HG03432 (cell line): Measurements from ENCODE around the gene MBTD1.
A peak's percentile ranks its signal among the peaks of the same experiment; 100 is the strongest.
"Not testable (repeated sequence)": the region's sequence is repeated elsewhere in the genome, so short reads cannot be mapped to it uniquely, and the experiment has no call there.

Source experiments
- ATAC-seq: cut with Tn5 transposase; IDR thresholded peaks from one replicate; pipeline ENCODE4 v1.9.1; 2021; ENCODE audit warnings: mild to moderate bottlenecking, moderate library complexity; ENCODE audit not compliant: unreplicated experiment

The MBTD1 gene

DNA sequence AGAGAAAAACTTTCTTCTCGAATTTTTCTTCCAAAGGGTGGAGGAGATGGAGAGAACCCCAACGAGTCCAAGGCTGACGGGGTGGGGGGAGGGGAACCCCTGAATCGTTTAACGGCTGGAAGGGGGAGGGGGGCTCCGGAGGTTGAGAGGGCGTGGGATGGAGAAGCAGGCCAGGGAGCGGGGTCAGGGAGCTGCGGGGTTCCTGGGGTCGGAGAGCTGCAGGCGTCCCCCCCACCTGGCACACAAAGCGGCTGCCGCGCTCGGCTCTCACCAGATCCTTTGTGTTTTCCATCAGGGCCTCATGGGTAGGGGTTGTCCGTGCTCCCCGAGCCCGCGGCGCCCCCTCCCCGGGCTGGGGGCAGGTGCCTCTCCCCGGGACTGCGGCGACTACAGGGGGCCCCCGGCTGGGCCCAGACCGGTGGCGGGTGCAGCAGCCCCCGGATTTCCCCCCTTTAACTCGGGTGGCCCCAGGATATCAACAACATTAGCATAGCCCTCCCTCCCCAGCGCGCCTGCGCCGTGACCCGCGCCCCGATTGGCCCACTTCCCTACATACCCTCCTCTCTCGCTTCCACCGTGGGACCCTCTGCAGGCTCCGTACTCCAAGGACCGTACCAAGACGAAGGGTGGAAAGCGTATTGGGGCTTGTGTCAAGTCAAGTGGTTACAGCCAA, at the start of gene MBTD1:
MBTD1 (minus strand) TSS at position 486 of the 673 bp plus-strand sequence. CDS start 34,888 bp downstream, outside the sequence.
- peak; percentile 85 for ATAC-seq

DNA sequence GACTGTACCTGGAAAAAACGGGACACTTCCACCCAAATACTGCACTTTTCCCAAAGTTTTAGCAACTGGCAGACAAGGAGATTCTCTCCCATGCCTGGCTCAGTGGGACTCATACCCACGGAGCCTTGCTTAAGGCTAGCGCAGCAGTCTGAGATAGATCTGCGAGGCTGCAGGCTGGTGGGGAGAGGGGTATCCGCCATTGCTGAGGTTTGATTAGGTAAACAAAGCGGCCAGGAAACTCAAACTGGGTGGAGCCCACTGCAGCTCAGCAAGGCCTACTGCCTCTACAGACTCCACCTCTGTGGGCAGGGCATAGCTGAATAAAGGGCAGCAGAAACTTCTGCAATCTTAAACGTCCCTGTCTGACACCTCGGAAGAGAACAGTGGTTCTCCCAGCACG, 45.3 kb upstream of the MBTD1 start:
- no peak for ATAC-seq

DNA sequence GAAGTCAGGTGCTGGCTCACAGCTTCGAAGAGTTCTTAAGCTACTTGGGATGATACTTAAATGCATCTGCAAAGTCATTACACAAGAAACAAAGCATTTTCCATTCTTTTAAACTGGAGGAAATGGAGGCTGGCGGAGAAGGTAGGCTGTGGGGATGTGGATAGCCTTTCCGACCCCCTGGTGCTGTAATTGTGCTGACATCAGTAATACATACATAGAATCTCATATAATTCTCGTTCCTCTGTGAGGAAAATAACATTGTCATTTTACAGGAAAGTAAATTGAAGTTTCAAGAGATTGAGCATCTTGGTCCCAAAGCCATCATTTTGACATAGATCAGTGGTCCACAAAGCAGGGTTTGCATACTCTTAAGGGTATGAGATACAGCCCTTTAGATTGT, 40.0 kb upstream of the MBTD1 start:
- no peak for ATAC-seq

DNA sequence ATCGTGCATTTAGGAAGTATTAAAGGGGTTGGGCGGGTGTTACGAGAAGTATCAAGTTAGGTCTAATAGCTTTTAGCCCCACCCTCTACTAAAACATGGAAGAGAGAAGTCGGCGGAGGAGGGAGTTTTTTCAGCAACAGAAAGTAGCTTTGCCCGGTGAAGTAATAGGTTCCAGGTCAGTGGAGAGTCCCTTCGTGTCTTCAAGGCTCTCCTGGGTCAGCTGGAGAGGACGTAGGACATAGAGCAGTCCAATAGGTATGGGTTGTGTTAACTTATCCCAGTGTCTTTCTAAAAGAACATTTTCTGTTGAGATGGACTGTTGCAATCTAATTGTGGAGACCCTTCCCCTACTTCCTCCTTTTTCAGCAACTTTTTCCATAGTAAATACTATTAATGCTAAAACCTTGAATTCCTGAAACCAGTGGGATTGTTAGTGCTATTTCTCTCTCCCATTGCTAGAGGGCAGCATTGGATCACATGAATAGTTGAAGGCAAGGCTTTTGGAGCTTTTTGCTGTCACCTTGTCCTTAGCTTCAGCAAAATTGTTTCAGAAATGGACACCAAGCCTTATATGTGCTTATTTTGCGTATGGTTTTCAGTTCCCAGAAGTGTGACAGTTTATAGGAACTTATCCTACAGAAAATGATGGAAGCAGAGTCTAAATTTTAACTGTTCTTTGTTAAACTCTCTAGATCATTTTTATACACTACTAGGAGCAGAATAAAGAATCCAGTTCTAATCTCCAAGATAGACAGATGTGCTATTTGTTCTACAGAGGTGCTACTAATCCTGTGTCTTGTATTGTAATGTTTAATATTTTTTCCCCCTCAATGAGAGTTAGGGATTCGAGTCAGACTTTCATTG, 38.9 kb upstream of the MBTD1 start:
- no peak for ATAC-seq

DNA sequence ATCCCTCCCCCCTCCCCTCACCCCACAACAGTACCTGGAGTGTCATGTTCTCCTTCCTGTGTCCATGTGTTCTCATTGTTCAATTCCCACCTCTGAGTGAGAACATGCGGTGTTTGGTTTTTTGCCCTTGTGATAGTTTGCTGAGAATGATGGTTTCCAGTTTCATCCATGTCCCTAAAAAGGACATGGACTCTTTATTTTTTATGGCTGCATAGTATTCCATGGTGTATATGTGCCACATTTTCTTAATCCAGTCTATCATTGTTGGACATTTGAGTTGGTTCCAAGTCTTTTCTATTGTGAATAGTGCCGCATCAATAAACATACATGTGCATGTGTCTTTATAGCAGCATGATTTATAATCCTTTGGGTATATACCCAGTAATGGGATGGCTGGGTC, 34.5 kb upstream of the MBTD1 start:
- ATAC-seq: not testable (repeated sequence)

DNA sequence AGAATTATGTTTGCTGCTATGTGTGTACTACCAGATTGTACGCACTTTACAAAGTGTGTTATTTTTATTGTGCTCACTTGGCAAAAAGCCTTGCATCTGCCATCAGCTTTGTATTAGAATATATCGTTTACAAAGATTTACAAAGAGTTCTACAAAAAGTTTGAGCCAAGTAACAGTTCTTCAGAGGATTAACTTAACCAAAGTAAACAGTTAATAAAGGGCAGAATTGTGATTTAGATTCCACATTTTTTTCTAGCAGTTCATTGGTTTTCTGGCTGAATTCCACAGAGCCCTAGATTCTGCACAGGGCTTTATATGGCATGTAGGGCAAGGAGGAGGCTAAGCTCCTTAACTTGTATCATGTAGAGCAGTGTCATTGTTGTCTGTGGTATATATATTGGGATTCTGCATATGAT, 29.9 kb upstream of the MBTD1 start:
- no peak for ATAC-seq

DNA sequence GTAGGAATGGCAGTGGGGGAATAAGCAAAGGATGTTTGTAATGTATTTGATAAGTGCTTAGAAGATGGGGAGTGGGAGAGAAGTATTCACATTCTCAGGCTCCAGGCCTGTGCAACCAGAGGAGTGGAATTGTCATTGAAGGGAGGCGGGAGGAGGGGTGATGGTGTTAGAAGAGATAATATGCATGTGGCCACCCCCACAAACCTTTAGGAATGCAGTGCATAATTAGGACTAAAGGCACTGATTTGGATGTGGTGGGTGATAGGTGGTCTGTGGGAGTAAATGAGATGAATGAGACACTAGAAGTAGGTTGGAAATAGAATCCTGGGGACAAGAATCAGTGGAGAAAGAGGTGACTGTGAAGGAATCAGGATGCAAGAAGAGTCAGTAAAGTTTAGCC, 27.6 kb upstream of the MBTD1 start:
- ATAC-seq: no peak

DNA sequence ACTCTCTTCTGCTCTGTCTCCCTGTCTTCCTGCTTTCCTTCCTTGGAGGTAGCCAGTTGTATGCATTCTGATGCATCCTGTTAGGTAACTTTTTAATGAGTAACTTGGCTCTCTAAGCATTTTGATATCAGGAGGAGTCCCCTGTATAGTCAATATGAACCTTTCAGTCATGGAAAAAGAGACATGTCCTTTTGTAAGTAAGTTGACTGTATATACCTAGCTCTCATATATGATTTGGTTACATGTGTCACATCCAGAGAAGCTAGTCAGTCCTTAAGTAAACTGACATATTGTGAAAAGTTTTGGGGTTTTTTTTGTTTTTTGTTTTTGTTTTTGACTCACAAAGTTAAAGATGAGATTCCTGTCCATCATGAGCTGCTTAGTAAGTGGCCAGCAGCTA, 19.3 kb upstream of the MBTD1 start:
- ATAC-seq: no peak

DNA sequence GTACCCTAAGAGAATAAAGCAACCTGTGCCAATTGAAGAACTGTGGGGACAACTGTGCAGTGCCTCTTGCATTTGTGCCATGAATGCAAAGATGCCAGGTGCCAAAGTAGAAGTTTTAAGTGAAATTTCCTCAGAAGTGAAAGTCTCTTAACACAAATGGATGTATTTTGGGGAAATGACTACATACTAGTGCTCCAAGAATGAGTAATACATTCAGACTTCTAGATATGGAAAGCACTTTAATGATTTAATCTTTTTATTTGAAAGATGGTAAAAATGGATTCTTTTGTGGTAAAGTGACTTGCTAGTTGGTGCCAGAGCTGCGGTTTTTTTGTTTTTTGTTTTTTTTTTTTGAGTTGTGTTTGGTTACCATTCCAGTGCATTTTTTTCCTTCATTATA, 15.5 kb upstream of the MBTD1 start:
- no peak for ATAC-seq

DNA sequence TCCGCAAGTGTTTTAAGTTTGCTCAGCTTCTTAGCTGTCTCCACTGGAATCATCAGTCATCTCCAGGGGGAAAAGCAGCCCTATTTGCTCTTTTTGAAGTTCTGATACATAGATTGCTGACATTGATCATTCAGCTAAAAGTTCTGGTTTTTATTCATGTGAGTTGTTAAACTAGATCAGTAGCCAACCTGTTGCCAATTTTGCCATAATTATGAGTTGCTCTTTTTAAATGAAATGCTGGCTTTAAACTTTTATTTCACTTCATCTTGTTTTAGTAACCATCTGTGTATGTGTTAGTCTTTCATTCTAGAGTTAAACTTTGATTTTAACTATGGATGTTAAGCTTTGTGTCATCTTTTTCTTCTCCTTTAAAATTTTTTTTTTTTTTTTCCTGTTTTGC, 13.0 kb upstream of the MBTD1 start:
- no peak for ATAC-seq

DNA sequence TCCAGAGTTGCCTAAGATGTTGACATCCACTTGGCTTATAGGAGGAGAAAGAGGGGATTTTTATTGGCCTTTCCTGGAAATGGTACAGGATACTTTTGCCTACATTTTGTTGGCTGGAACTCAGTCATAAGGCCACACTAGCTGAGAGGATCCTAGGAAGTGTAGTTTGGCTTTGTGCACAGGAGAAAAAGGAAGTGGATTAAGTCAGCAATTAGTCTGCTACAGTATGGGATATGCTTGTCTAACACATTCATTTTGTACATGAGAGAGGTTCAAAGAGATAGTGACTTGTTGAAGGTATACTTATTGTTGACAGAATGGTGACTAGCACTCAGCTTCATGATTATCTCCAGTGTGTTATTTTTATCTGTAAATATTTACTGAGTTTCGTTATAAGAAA, 10.8 kb upstream of the MBTD1 start:
- ATAC-seq: no peak

DNA sequence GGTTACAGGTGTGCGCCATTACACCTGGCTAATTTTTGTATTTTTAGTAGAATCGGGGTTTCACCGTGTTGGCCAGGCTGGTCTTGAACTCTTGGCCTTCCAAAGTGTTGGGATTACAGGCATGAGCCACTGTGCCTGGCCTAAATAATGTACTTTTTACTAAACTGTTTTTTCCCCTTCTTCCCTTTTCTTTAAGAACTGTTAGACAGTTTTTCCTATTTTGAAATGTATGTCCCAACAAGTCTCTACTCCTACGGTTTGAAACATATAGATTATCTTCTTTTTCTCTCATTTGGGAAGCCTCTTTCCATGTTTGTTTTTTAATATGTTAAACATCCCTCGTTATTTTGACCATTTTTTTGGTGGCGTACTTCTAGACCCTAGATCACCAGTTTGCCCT, 10.1 kb upstream of the MBTD1 start:
- ATAC-seq: no peak

DNA sequence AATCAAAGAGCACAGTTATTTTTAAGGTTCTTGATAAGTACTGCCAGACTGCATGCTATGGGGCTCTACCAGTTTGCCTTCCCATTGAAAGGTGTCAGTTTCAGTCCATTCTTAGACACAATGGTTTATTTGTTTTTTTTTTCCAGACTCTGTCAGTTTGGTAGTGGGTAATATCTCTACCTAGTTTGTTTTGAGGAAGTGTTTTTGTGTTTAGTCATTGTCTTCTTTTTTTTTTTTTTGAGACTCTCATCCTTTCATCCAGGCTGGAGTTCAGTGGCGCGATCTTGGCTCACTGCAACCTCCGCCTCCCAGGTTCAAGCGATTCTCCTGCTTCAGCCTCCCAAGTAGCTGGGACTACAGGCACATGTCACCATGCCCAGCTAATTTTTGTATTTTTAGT, 4.6 kb upstream of the MBTD1 start:
- not testable (repeated sequence) for ATAC-seq

DNA sequence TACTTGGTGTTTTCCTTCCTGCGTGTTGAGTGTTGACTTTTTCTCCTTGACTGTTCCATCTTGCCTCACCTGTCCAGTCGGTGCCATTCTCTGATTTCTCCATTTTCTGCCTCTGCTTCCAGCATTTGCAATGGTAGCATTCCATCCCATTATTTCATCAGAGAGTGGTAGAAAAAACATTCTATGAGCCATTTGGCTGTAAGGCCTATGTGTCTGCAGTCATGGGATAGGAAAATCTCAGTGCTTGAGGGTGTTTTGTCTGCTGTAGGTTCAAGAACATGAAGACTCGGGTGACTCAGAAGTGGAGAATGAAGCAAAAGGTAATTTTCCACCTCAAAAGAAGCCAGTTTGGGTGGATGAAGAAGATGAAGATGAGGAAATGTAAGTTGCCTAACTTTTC, 3.2 kb upstream of the MBTD1 start:
- ATAC-seq: no peak

DNA sequence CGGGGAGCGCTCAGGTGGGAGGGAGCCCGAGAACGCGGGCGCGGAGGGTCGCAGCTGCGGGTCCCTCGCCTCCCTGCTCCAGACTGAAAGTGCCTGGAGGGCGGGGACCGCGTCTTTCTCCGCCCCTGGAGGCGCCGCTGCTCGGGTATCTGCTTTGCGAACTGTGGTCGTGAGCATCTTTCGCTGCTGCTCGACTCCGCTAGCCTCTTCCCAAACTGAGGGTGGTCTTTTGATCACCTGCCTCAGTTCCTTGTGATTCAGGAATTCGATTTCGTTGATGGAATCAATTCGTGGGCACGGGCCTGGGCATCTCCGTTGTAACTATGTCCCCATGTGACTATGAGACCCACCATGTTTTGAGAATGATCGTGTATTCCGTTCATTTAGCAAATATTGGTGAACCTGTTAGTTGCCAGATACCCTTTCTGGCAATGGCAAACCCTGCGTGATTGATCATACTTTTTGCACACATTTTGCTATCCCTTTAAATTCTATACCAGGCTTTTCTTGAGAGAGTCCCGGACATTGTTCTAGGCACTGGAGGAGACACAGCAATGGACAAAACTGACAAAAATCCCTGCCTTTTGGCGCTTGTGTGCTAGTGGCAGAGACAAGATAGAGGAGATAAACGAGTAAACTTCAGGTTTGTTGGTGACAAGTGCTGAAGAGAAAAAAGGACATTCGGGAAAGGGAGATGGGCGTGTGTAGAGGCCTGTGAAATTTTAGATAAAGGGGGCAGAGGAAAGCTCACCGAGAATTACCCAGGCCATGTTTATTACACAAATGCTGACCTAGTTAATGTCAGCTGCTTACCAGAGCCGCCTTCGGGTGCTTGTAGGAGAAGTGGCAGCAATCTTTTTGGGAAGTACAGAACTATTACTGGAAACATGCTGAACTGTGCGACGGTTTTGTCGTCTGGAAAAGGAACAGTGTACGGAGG, 1.4 kb upstream of the MBTD1 start:
- ATAC-seq: no peak

DNA sequence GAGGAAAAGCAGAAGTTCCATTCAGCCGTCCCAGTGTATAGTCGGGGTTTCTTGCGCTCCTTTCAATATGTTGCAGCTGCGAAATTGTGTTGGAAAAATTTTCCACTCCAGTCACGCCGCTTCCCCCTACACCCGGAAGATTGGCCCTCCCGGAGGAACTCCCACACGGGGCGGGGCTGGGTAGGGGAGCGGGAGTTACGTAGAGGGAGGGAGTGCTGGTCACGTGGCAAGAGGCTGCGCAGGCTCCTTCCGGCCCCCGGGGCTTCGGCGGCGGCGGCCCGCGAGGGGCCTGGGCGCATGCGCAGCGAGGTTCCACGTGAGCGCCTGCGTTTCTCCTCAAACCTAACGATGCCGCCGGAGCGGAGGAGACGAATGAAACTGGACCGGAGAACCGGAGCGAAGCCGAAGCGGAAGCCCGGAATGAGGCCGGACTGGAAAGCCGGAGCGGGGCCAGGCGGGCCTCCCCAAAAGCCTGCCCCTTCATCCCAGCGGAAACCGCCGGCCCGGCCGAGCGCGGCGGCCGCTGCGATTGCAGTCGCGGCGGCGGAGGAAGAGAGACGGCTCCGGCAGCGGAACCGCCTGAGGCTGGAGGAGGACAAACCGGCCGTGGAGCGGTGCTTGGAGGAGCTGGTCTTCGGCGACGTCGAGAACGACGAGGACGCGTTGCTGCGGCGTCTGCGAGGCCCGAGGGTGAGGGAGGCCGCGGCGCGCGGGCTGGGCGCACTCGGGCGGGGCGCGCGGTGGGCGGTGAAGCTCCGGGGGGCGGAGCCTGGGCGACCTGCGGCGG, 581 bp upstream of the MBTD1 start, which contains the start of gene UTP18:
UTP18 (plus strand) TSS at position 310 of the 787 bp plus-strand sequence; CDS start at position 349, 39 bp downstream.
- ATAC-seq: peak; percentile 77

DNA sequence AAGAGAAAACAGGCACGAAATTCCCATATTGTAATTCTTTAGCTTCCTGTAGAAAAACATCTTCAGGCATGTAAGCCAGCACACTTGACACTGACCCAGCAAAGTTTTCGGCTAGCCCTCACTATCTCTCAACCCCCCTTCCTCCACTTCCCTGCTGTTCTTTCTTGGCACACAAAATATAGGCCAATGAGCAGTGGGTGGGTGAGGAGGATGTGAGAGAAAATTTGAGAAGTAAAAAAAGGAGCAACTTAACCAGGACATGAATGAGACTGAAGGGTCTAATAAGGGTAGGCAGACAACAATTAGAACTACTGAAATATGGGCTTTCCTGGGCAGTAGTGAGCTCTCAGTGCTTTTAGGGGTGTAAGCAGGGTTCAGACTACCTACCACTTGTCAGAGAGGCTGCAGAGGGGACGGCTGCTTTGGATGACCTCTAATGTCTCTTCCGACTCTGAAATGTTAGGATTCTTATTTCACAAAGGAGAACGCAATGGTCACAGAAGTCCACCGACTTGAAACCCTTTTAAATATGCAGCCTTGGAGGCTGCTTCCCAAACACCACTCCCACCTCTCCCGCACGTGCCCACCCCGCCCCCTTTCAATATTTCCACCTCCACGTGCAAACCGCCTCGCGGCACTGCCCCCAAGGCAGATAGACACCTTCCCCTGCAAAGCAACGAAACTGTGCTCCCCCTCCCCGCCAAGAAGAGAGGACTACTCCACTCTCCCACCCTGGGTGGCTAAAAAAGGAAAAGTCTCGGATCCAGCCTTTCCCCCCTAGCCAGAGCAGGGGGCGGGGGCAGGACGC, 889 bp downstream of the MBTD1 start:
- no peak for ATAC-seq

DNA sequence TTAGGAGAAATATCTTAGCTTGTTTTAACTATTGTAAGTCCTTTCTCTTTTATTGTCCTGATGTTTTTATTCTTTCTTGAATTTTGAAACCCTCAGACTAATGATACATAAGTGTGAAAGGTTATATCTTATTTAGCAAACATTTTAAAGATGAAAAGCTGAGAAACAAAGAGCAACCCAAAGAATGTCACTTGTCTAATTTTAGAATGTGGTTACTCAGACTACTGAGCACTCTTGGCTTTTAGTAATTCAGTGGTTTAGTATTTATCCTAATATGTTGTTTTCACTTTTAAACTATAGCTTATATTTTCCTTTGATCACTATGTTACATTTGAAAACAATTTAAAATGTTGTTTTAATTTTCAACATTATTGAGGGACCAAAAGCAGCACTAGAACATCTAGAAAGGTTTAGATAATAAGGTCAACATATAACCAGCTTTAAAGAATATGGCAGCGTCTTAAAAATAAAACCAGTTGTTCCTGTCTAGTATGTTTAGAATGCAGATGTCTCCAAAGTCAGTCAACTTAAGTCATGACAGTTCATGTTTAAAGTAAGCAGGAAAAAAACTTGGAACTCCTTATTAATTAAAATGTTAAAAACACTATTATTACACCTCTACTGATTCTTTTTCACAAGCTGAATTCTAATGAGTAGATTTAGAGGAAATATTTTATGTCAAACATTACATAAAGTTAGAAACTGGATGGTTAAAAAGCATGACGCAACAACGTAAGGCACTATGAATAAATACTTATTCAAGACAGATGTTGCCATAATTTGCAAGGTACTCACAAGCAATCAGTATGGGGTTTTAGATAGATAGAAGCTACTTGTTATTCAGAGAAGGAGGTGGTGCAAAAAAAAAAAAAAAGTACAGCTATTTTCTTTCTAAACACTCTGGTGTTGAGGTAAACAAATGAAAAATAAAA, 2.4 kb downstream of the MBTD1 start:
- no peak for ATAC-seq
